Panc1 (cell line): ENCODE measurements around the gene BABAM2. TPM values are rescaled to one million over a fixed set of nuclear protein-coding genes. Genes with fewer than 3 reads are reported as not detected.
"Not testable (repeated sequence)": the region's sequence is repeated elsewhere in the genome, so short reads cannot be mapped to it uniquely, and the experiment has no call there.

ENCODE experiments used
- ATAC-seq: fragments of 200-7000 bp; cut with Tn5 transposase; 2 replicates; pipeline ENCODE4 v1.9.1; 2020; ENCODE audit warnings: mild to moderate bottlenecking, moderate library complexity
- BruUV-seq: library from RNA; stranded (reverse); fragments of 400-500 nt; replicated peaks from 2 replicates; lab custom pipeline; 2021; lab: Mats Ljungman, UMichigan
- CTCF ChIA-PET: fragments of 300-600 bp; sonication (Branson Sonifier 250); formaldehyde crosslinking; loops from one replicate; lab custom pipeline; 2022; ENCODE audit warnings: antibody characterized with exemption; lab: Charles Lee
- POLR2A ChIA-PET: fragments of 300-600 bp; sonication (Branson Sonifier 250); formaldehyde crosslinking; loops from one replicate; lab custom pipeline; 2022; ENCODE audit warnings: antibody characterized with exemption; lab: Charles Lee
- DNase-seq: peaks from one replicate; pipeline ENCODE4 v3.0.0-alpha.2; 2010; ENCODE audit warnings: low read depth, low spot score
- H3K27ac ChIP-seq: 2 replicates; pipeline ENCODE4 v1.5.1; 2011; ENCODE audit warnings: mild to moderate bottlenecking, low read length, inconsistent platforms
- H3K27me3 ChIP-seq: fragments of 200-500 bp; sonication (Bioruptor generic); 2 replicates; pipeline ENCODE4 v1.6.0; 2014; ENCODE audit warnings: low read length, inconsistent platforms; ENCODE audit not compliant: control insufficient read depth, insufficient read depth
- H3K36me3 ChIP-seq: fragments of 200-500 bp; sonication (Bioruptor generic); 2 replicates; pipeline ENCODE4 v1.5.1; 2014; ENCODE audit warnings: inconsistent platforms, mild to moderate bottlenecking, low read length, moderate library complexity; ENCODE audit not compliant: control insufficient read depth, insufficient read depth
- H3K4me1 ChIP-seq: 2 replicates; pipeline ENCODE4 v1.5.1; 2011; ENCODE audit warnings: inconsistent platforms, mild to moderate bottlenecking, low read length, moderate library complexity; ENCODE audit not compliant: control insufficient read depth, insufficient read depth
- H3K4me3 ChIP-seq, 2 experiments: 2 replicates each; pipeline ENCODE4 v1.5.1; 2011 to 2012; ENCODE audit warnings: low read depth in 2 of 2, low read length in 2 of 2, mild to moderate bottlenecking in 2 of 2, inconsistent platforms in 1 of 2, moderate library complexity in 1 of 2
- H3K9me3 ChIP-seq: fragments of 200-500 bp; sonication (Bioruptor generic); 2 replicates; pipeline ENCODE4 v1.5.1; 2014; ENCODE audit warnings: low read depth, mild to moderate bottlenecking, inconsistent platforms, low read length, moderate library complexity; ENCODE audit not compliant: control insufficient read depth, insufficient read depth
- CTCF ChIP-seq: fragments of 450-650 bp; IDR thresholded peaks from 2 replicates; pipeline ENCODE4 v1.5.1; 2017; ENCODE audit warnings: mild to moderate bottlenecking
- POLR2AphosphoS5 ChIP-seq: IDR thresholded peaks from 2 replicates; pipeline ENCODE4 v1.6.1; 2012; ENCODE audit warnings: mild to moderate bottlenecking, low read depth, low read length, moderate library complexity
- REST ChIP-seq, 2 experiments: IDR thresholded peaks; 2 replicates each; pipeline ENCODE4 v1.6.1; 2011 to 2012; ENCODE audit warnings: low read depth in 2 of 2, control low read depth in 1 of 2, low read length in 1 of 2, mild to moderate bottlenecking in 1 of 2, moderate library complexity in 1 of 2; ENCODE audit not compliant: insufficient read depth in 1 of 2
- SIN3A ChIP-seq: IDR thresholded peaks from 2 replicates; pipeline ENCODE4 v1.6.1; 2012; ENCODE audit warnings: low read depth, mild to moderate bottlenecking, low read length, moderate library complexity, borderline replicate concordance; ENCODE audit not compliant: insufficient read depth
- TCF7L2 ChIP-seq: IDR thresholded peaks from 2 replicates; pipeline ENCODE4 v1.6.1; 2011; ENCODE audit warnings: mild to moderate bottlenecking, low read depth, low read length, inconsistent platforms
- in situ Hi-C: cut with HindIII; loops from 2 replicates; pipeline ENCODE4 v1.10.0; 2016; ENCODE audit warnings: low sequenced_read_pairs, low pct_unique_long_range_greater_than_20kb
- intact Hi-C: fragments of 100-400 bp; cut with micrococcal nuclease; formaldehyde crosslinking; loops from one replicate; pipeline ENCODE4 v1.10.0; 2022; ENCODE audit not compliant: unreplicated experiment
- total RNA-seq: library from RNA; stranded (reverse); gene quantifications from one replicate; pipeline ENCODE4 v1.2.1, GENCODE V29; 2021; ENCODE audit not compliant: unreplicated experiment

Gene BABAM2
- total RNA-seq, 1 experiment from 2014 or later: 31.2 TPM

GRCh38 chr2:28252311-28252710 lies 361.8 kb downstream of the BABAM2 start:
- ATAC-seq (no peak), DNase-seq (no peak)
- Histone ChIP-seq H3K4me1 (no peaks in the 10 kb centered on the region), H3K4me3 (no peak overlapping the region), H3K9me3 (no peaks in the 10 kb centered on the region), H3K27ac (no peak overlapping the region), H3K36me3 (no peaks in the 10 kb centered on the region), H3K27me3 (no peaks in the 10 kb centered on the region)
- CTCF ChIA-PET: no interaction called here
- in situ Hi-C loops: no loop called here
- BruUV-seq: no TSS peak
- no peak for TF ChIP-seq REST (IDR thresholded peaks at IDR 0.05; ENCODE audit: insufficient read depth in 1 of 2, low read depth in 2 of 2, low read length in 1 of 2)
- no peak for TF ChIP-seq CTCF
- TF ChIP-seq TCF7L2: no peak
- no peak for TF ChIP-seq SIN3A
- TF ChIP-seq POLR2AphosphoS5: no peak
- POLR2A ChIA-PET: no interaction called here
- intact Hi-C loops: no loop called here

- TF ChIP-seq TCF7L2: no peak
- no peak for TF ChIP-seq CTCF
- no peak for TF ChIP-seq REST (IDR thresholded peaks at IDR 0.05; ENCODE audit: insufficient read depth in 1 of 2, low read depth in 2 of 2, low read length in 1 of 2)
- no peak for TF ChIP-seq SIN3A
- TF ChIP-seq POLR2AphosphoS5: no peak
- ChIA-PET CTCF (no interaction called here), POLR2A (interaction anchor here (0.7 kb wide), 1 partner anchor 15 kb away, joined by 5 read pairs; no protein-coding TSS in a partner anchor)
- intact Hi-C loops: no loop called here
- Histone ChIP-seq H3K27ac (no peak overlapping the region), H3K4me3 (no peak overlapping the region), H3K9me3 (no peaks in the 10 kb centered on the region), H3K4me1 (no peaks in the 10 kb centered on the region), H3K27me3 (no peaks in the 10 kb centered on the region), H3K36me3 (no peaks in the 10 kb centered on the region)
- in situ Hi-C loops: no loop called here
- BruUV-seq: no TSS peak
- DNase-seq (no peak), ATAC-seq (no peak)
These were observed 363.0 kb downstream of the BABAM2 start for GRCh38 chr2:28253543-28253942.

- H3K27me3 ChIP-seq, H3K4me1 ChIP-seq, BruUV-seq, in situ Hi-C loops, DNase-seq, ATAC-seq, H3K27ac ChIP-seq, intact Hi-C loops, POLR2A ChIA-PET, H3K4me3 ChIP-seq, H3K9me3 ChIP-seq, H3K36me3 ChIP-seq: not testable (repeated sequence)
- CTCF ChIA-PET: interaction anchor here (0.6 kb wide), 1 partner anchor 142 kb away, joined by 3 read pairs; no protein-coding TSS in a partner anchor
These were observed 364.7 kb downstream of the BABAM2 start for GRCh38 chr2:28255231-28255630.
